Fibroblast of mammary gland (primary cell): Measurements from ENCODE around the gene BRSK2.
"Not testable (repeated sequence)": the region's sequence is repeated elsewhere in the genome, so short reads cannot be mapped to it uniquely, and the experiment has no call there.

Experiments
- DNase-seq: peaks from one replicate; pipeline ENCODE4 v3.0.0-alpha.2; 2010; ENCODE audit warnings: low read depth
- H3K4me3 ChIP-seq: 2 replicates; pipeline ENCODE4 v1.5.1; 2011; ENCODE audit warnings: low read depth, mild to moderate bottlenecking, low read length, moderate library complexity; ENCODE audit not compliant: control insufficient read depth
- CTCF ChIP-seq: conservative IDR thresholded peaks from 2 replicates; pipeline ENCODE4 v1.5.1; 2011; ENCODE audit warnings: low read depth, low read length, inconsistent platforms; ENCODE audit not compliant: control insufficient read depth, insufficient read depth

The BRSK2 gene

GRCh38 chr11:1406571-1407485 lies 17.1 kb downstream of the BRSK2 start:
- DNase-seq = no peak
- no peak for TF ChIP-seq CTCF
- no peak overlapping the region for H3K4me3 ChIP-seq

GRCh38 chr11:1407668-1408067 lies 17.9 kb downstream of the BRSK2 start:
- no peak overlapping the region for H3K4me3 ChIP-seq
- no peak for TF ChIP-seq CTCF
- DNase-seq = no peak

GRCh38 chr11:1408346-1408745 lies 18.6 kb downstream of the BRSK2 start:
- H3K4me3 ChIP-seq = no peak overlapping the region
- DNase-seq = no peak
- TF ChIP-seq CTCF = no peak

GRCh38 chr11:1409108-1409851 lies 19.5 kb downstream of the BRSK2 start:
- no peak for DNase-seq
- H3K4me3 ChIP-seq = no peak overlapping the region
- TF ChIP-seq CTCF = no peak

GRCh38 chr11:1409852-1410125 lies 20.1 kb downstream of the BRSK2 start:
- not testable (repeated sequence) for DNase-seq, H3K4me3 ChIP-seq

GRCh38 chr11:1410366-1411291 lies 20.9 kb downstream of the BRSK2 start:
- TF ChIP-seq CTCF = no peak
- no peak overlapping the region for H3K4me3 ChIP-seq
- DNase-seq = no peak
